Calu3 (cell line): Measurements from ENCODE around the gene ACKR1. TPM values are rescaled to one million over a fixed set of nuclear protein-coding genes. Genes with fewer than 3 reads are reported as not detected.

Source experiments
- BruUV-seq: library from RNA; stranded (reverse); fragments of 400-500 nt; replicated peaks from 2 replicates; lab custom pipeline; 2021; lab: Mats Ljungman, UMichigan
- CTCF ChIA-PET: fragments of 300-600 bp; sonication (Branson Sonifier 250); formaldehyde crosslinking; loops from one replicate; lab custom pipeline; 2022; ENCODE audit warnings: antibody characterized with exemption; lab: Charles Lee
- DNase-seq: peaks from one replicate; pipeline ENCODE4 v3.0.0; 2022
- H3K27ac Mint-ChIP-seq: one replicate; pipeline ENCODE4 v1.8.0; 2022; ENCODE audit warnings: mixed read lengths; ENCODE audit not compliant: unreplicated experiment
- H3K27me3 Mint-ChIP-seq: one replicate; pipeline ENCODE4 v1.8.0; 2022; ENCODE audit warnings: mixed read lengths; ENCODE audit not compliant: unreplicated experiment
- H3K36me3 Mint-ChIP-seq: one replicate; pipeline ENCODE4 v1.8.0; 2022; ENCODE audit warnings: mild to moderate bottlenecking, moderate library complexity, mixed read lengths; ENCODE audit not compliant: insufficient read depth, unreplicated experiment
- H3K4me1 Mint-ChIP-seq: one replicate; pipeline ENCODE4 v1.8.0; 2022; ENCODE audit warnings: mild to moderate bottlenecking, low read depth, mixed read lengths; ENCODE audit not compliant: unreplicated experiment
- H3K4me3 Mint-ChIP-seq: one replicate; pipeline ENCODE4 v1.8.0; 2022; ENCODE audit warnings: mild to moderate bottlenecking, low read depth, moderate library complexity, mixed read lengths; ENCODE audit not compliant: unreplicated experiment
- H3K9me3 Mint-ChIP-seq: one replicate; pipeline ENCODE4 v1.8.0; 2022; ENCODE audit warnings: low read depth, mixed read lengths; ENCODE audit not compliant: unreplicated experiment
- intact Hi-C: fragments of 100-400 bp; cut with micrococcal nuclease; formaldehyde crosslinking; loops from one replicate; pipeline ENCODE4 v1.10.0; 2022; ENCODE audit not compliant: unreplicated experiment
- total RNA-seq: library from RNA; stranded (reverse); gene quantifications from 2 replicates; pipeline ENCODE4 v1.2.3, GENCODE V29; 2022
- TF ChIP-seq, protein P1 (sequence below): fragments of 200-600 bp; IDR thresholded peaks from one replicate; pipeline ENCODE4 v1.8.0; 2022; ENCODE audit warnings: antibody characterized with exemption; ENCODE audit not compliant: unreplicated experiment

Gene ACKR1
- total RNA-seq, 1 experiment from 2014 or later, result not detected

DNA sequence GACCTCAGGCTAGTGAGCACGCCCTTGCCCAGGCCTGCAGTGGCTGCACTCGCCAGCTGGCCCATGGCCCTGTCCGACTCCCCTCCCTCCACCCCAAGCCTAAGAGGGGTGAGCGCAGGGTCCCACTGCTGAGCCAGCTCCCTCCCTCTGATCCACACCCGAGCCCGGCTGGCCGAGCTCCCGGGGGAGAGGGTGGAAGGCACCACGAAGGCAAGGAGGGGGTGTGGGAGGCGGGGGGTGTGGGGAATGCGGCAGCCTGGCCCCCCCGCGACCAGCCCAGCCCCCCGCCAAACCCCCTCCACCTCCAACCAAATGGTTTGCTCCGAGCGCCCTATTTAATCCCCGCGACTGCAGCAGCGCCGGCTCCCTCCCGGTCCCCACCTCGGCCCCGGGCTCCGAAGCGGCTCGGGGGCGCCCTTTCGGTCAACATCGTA is 33.4 kb upstream of the ACKR1 start, which contains the start of gene CADM3:
Gene CADM3, plus strand, starts transcription at position 362 of the 434 bp plus-strand sequence. CDS start 151 bp downstream, outside the sequence.
- Mint-ChIP-seq H3K9me3 (no peaks in the 10 kb centered on the region), H3K27ac (no peak within 1 kb of the TSS), H3K4me3 (no peak within 1 kb of the TSS), H3K36me3 (no peaks in the 10 kb centered on the region), H3K4me1 (no peaks in the 10 kb centered on the region), H3K27me3 (peaks cover 95% of the 10 kb centered on the region)
- no TSS peak for BruUV-seq
- DNase-seq, result no peak
- TF ChIP-seq, protein P1, sequence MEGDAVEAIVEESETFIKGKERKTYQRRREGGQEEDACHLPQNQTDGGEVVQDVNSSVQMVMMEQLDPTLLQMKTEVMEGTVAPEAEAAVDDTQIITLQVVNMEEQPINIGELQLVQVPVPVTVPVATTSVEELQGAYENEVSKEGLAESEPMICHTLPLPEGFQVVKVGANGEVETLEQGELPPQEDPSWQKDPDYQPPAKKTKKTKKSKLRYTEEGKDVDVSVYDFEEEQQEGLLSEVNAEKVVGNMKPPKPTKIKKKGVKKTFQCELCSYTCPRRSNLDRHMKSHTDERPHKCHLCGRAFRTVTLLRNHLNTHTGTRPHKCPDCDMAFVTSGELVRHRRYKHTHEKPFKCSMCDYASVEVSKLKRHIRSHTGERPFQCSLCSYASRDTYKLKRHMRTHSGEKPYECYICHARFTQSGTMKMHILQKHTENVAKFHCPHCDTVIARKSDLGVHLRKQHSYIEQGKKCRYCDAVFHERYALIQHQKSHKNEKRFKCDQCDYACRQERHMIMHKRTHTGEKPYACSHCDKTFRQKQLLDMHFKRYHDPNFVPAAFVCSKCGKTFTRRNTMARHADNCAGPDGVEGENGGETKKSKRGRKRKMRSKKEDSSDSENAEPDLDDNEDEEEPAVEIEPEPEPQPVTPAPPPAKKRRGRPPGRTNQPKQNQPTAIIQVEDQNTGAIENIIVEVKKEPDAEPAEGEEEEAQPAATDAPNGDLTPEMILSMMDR, result no peak
- CTCF ChIA-PET, result no interaction called here
- intact Hi-C loops, result no loop called here

DNA sequence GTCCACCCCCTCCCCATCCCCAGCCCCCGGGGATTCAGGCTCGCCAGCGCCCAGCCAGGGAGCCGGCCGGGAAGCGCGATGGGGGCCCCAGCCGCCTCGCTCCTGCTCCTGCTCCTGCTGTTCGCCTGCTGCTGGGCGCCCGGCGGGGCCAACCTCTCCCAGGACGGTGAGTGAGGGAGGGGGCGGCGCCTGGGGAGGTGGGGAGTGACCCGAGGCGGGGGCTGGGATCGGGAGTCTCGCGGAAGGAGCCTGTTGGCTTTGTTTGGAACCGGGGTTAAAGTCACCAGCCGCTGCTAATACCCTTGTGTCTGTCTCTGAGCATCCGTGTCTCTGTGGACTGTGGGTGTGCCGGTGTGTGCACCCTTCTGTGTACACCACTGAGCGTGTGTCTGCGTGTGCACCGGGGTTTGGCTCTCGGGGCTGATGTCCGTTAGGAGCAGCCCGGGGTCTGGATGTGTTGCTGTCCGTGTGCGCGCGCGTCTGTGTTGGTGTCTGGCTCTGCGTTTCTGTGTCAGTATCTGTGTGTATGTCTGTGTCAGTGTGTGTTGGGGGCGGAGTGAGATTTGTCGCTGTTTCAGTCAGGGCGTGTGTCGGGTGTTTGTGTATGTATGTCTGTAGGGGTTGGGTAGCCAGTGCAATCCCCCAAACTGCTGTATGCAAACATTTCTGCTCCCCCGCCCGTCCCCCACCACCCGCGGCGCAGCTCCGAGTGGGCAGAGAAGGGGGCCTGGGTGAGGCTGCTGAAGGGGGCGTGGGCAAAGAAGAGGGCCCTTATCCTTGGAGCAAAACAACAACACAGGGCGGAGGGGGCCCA is 32.8 kb upstream of the ACKR1 start:
- Mint-ChIP-seq H3K27ac (no peak overlapping the region), H3K36me3 (no peaks in the 10 kb centered on the region), H3K27me3 (peaks cover 88% of the 10 kb centered on the region), H3K9me3 (no peaks in the 10 kb centered on the region), H3K4me1 (no peaks in the 10 kb centered on the region), H3K4me3 (no peak overlapping the region)
- DNase-seq, result no peak
- CTCF ChIA-PET, result interaction anchor here (0.7 kb wide), 2 partner anchors 86 to 538 kb away, joined by 3 read pairs; no protein-coding TSS in a partner anchor
- intact Hi-C loops, result no loop called here
- TF ChIP-seq, protein P1, result no peak
- no TSS peak for BruUV-seq

DNA sequence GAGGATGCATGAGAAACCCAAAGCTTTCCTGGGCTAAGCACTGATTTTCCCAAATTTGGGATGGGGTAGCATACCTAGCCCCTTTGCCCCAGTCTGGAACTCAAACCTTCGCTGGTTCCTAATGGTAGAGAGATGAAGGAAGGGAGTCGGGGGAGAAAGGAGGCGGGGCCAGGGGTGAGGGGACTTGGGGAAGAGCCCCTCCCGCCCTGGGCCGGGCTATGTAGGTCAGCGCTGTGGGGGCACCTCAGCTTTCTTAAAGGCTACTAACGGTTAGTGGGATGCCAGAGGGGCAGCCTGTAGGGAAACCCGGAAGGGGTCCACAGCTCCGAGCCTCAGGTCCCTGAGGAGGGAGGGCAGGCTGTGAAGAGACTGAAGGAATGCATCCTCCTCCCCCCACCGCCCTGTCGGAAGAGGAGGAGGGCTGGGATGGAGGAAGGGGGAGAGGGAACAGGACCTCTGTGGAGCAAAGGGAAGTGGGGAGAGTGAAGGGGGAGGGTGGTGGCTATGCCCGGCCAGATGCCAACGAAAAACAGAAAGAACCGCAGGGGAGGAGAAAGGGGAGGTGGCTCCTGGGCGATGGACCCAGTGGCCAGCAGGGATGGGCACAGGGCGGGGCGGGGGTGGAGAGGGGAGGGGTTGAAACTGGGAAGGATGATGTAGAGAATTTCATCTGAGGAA is 31.9 kb upstream of the ACKR1 start:
- Mint-ChIP-seq H3K4me1 (no peaks in the 10 kb centered on the region), H3K27ac (no peak overlapping the region), H3K27me3 (peaks cover 81% of the 10 kb centered on the region), H3K4me3 (no peak overlapping the region), H3K9me3 (no peaks in the 10 kb centered on the region), H3K36me3 (no peaks in the 10 kb centered on the region)
- no TSS peak for BruUV-seq
- intact Hi-C loops, result no loop called here
- no peak for DNase-seq
- TF ChIP-seq, protein P1, result no peak
- CTCF ChIA-PET, result interaction anchor here (0.7 kb wide), 2 partner anchors 87 to 537 kb away, joined by 3 read pairs; no protein-coding TSS in a partner anchor

DNA sequence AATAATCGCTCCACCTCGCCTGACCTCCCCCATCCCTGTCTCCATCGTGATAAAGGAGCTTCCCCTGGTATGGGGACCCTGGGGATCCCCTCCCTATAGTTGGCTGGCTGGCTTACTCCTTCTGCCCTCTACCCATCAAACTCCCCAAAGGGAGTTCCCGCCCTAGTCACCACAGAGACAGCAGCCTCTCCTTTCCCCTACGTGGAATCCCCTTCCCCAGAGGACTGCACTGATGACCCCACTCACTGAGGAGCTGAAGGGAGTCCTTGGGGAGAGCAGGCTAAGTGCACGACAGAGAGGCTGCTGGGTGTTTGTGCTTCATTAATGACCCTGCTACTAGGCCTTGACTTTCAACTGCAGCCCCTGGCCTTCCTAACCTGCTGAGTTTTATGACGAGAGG is 31.4 kb upstream of the ACKR1 start:
- Mint-ChIP-seq H3K36me3 (no peaks in the 10 kb centered on the region), H3K4me3 (no peak overlapping the region), H3K27ac (no peak overlapping the region), H3K9me3 (no peaks in the 10 kb centered on the region), H3K27me3 (peaks cover 81% of the 10 kb centered on the region), H3K4me1 (no peaks in the 10 kb centered on the region)
- TF ChIP-seq, protein P1, result no peak
- BruUV-seq, result no TSS peak
- no peak for DNase-seq
- intact Hi-C loops, result no loop called here
- CTCF ChIA-PET, result interaction anchor here (0.6 kb wide), 1 partner anchor 37 kb away, joined by 4 read pairs; no protein-coding TSS in a partner anchor
